ENCODE data around the gene STARD5.
A peak's percentile ranks its signal among the peaks of the same experiment; 100 is the strongest.

The STARD5 gene

GRCh38 chr15:81336568-81336967 lies 12.6 kb upstream of the STARD5 start:
- no peak for DNase-seq

DNA sequence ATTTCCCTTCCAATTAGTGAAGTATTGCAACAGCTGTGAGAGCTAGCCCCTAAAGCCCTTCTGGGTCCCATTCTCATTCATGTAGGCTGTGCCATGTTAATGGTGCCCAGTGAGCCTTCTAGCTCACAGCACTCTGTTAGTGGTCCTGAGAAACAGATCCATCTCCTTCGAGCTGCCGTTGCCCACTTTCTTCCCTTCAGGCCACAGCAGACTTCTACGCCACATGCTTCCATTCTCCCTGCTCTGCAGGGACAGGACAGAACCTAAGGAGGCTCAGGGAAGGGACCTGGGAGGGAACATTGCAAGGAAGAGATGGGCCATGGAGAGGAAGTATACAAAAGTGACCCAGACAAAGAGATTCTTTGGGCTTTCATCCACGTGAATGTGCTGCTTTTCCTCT lies 11.7 kb upstream of the STARD5 start:
- DNase-seq: no peak

DNA sequence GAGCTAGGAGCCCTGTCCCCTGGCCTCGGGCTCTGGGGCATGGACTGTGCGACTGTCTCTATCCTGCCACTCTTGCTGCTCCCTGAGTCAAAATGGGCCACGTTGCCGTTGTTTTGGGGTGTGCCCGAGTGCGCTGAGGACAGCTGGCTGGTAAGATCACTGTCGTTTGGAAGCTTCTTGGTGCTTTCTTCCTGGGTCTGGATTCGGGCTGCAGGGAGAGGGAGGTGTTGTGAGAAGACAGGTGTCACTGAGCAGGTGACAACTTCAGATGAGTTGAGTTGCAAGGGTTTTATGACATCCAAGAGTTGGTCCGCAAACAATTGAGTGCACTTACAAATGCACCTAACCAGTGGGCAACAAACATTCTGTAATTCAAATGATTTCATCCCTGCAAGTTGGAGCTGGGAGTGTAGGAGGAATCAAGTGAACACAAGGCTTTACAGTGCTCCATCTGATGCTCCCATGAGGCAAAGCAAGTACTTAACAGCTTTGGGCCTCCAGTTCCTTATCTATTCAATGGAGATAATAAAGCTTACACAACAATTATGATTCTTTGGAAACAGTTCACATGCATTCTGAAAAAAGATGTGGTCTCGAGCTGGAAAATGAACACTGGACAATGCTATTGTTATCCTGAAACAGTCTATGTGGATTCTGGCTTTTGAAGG lies 11.0 kb upstream of the STARD5 start:
- DNase-seq: no peak

- no peak for DNase-seq
Observed at GRCh38 chr15:81333363-81333762, 9.4 kb upstream of the STARD5 start.

GRCh38 chr15:81332326-81332725 lies 8.4 kb upstream of the STARD5 start:
- DNase-seq: no peak

GRCh38 chr15:81331600-81331999 lies 7.7 kb upstream of the STARD5 start:
- no peak for DNase-seq

DNA sequence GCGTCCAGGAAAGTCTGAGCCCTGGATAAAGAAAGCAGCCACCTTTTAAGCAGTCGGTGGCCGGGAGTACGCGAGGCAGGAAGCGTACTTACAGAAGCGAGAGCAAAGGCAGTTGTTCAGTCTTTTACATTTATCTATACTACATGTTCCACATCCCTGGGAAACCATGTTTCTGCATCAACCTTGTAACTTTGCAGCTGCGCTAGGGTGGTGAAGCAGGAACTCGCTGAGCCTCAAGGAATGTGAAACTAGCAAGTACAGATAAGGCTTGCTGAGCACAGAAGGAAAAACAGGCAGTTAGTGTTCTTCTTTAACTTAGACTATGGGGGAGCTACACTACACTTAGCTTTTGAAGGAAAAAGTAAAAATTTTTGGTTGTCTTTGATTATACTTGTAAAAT lies 7.2 kb upstream of the STARD5 start:
- peak; percentile 73 for DNase-seq

DNA sequence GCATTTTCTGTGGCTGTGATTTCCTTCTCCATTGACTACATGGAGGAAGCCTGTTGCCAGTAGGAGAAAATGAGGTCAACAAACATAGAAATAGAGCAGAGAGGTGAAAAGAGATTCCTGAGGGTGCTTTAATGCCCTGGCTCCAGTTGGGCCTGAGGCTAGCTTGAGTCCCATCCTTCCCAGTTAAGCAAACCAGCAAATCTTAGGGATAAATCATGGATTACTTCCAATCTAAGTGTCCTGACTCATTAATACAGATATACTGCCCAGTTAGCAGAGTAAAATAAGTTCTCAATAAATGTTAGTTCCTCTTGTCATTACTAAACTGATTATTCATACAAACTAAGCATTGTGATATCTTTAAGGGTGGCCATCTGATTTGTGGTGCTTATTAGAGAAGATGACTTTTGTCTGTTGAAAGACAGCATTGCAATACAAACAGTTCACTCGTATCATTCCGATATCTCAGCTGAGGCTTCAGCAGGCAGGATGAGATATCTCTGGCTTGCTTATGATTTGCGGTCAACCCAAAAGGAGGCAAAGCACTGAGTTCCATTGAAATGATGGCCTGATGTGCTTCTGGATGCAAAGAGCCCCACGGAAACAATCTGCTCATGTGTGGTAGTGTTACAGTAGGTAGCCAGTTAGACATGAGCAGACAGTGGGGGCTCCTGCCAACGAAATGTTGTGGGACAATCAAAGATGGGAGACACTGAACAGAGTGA lies 6.6 kb upstream of the STARD5 start:
- no peak for DNase-seq

- no peak for DNase-seq
Observed at GRCh38 chr15:81329446-81329845, 5.5 kb upstream of the STARD5 start.

GRCh38 chr15:81327516-81327915 lies 3.6 kb upstream of the STARD5 start:
- peak; percentile 50 for DNase-seq

- DNase-seq: no peak
Observed at GRCh38 chr15:81326466-81327212, 2.7 kb upstream of the STARD5 start.

GRCh38 chr15:81323559-81323943 lies 390 bp downstream of the STARD5 start:
- DNase-seq: no peak

DNA sequence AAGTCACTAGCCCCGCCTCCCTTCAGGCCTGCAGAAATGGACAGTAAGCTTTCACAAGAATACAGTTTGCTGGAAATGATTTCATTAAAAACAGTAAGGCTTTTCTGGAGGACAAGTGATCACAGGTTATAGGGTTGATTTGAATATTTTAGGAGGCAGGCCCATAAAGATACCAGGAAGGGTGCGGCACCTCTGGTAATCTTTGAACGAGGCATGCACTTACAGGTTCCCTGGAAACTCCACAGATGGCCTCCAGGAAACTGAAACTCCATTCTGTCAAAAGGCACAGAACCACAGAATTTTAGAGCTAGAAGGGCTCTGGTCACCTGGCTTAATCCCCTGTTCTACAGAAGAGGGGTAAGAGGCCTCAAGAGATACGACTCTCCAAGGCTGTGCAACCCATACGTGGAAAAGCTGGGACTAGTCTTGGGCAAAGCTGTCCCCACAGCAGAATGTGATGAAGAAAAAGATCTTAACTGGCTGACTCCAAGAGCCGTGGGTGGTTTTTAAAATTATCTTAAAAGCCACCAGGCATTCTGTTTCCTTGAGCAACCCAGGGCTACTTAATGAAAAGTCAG lies 1.2 kb downstream of the STARD5 start:
- no peak for DNase-seq

GRCh38 chr15:81321667-81322066 lies 2.3 kb downstream of the STARD5 start:
- DNase-seq: no peak

GRCh38 chr15:81317642-81318017 lies 6.3 kb downstream of the STARD5 start:
- DNase-seq: no peak

- no peak for DNase-seq
Observed at GRCh38 chr15:81316267-81316666, 7.7 kb downstream of the STARD5 start.

DNA sequence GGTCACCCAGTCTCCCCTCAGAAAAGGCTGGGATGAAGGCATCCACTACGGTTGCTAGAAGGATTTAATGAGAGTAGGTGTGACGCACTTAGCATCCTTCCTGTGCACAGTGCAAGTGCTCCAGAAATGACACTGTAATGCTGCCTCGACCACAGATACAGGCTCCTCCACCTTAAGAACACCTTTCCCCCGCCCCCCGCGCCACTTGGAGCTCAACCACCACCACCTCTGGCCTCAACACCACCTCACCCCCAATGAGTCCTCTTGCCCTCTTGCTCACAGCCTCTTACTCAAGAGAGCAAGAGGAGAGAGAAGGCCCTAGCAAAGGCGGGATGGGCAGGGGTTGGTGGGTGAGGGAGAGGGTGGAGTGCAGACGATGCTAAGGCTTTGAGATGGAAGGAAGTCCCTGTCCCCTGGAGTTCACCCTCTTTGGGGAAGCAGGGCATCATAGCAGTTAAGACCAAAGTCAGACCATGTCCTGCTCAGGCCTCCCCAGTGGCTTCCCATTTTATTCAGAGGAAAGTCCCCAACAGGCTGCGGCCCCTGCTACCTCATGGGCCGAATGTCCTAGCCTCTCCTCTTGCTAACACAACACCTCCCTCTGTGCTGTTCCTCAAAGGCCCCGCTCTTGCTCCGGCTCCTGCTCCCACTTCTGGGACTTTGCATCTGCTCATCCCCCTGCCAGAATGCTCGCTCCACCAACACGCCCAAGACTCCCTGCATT lies 8.3 kb downstream of the STARD5 start:
- DNase-seq: no peak

- no peak for DNase-seq
Observed at GRCh38 chr15:81314378-81314777, 9.6 kb downstream of the STARD5 start.

GRCh38 chr15:81313686-81314085 lies 10.3 kb downstream of the STARD5 start:
- DNase-seq: no peak

DNA sequence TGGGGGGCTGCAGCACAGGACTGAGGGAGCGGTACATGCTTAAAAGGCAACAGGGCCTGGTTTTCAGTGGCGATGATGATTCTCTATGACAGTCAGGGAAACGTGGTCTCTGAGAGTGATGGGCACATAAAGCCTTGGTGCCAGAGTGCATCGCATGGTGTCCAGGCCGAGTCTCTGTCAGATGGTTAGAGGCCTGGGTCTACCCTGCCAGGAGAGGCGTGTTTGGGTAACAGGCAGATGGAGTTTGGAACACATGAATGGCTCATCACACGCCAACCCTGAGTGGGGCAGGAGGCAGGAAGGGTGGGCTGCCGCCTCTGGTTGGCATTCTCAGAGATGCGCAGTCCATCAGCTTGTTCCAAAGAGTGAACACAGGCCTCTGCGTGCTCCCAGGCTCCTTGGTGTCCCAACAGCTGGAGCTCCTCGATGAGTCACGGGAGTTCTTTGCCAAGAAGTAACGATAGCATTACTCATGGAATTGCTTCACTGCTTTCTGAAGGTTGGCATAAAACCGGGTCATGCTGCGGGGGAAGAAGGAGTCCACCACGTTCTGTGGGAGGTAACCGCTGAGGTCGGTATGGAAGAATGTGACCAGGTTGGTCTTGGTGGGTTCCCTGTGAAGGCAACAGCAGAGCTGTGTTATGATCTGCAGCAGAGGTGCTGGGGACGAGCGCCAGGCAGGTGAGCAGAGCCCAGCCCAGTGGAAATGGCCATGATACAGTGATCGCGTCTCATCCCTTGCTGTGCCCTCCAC lies 11.0 kb downstream of the STARD5 start:
- peak; percentile 89 for DNase-seq

DNA sequence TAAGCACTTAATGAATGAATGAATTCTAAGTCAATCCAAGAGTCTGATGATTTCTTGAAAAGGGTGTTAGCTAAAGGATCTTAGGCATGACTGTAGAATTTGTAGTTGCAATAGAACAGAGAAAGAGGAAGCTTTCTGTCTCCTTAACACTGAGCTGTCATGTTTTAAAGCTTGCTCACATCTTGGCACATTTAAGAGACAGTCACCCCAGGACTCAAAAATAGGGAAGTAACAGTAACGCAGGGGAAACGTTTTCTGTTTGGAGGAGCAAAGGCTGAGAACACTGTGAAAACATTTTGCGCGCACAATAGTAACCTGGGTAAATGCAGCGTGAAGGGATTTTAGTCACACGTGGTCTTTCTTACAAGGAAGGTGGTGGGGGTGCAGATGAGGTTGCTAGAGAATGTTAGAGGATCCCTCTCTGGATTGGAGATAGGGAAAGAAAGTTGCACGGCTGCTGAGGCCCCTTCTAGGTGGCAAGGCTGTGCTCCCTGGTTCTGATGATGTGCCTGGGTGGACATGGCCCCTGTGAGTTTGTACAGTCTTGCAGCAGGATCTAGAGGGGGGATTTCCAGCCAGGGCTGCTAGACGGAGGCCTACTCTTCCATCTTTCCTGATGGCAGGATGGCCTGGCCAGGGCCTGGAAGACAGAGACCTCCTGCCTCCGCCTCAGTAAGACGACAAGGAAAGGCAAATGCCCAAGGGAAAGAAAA lies 12.0 kb downstream of the STARD5 start:
- peak; percentile 97 for DNase-seq

DNA sequence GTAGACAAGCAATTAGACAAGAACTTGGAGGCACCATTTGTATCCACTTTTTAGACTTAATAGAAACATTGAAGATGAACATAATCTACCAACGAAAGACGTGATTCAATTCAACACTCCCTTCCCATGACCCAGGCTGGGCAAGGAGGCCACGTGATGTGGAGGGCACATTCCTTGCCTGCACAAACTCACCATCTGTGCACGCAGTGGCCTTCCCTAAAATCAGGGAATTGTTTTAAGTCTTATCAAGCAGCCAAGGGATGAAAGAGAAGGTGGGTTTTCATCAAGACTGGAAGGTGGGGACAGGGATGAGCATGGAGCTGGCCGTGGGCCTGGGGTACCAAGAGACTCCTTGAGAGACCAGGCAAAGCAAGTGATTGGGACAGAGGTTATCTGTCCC lies 13.5 kb downstream of the STARD5 start:
- DNase-seq: no peak
